ENCODE measurements around the gene ORMDL2.
A peak's percentile ranks its signal among the peaks of the same experiment; 100 is the strongest.

Gene ORMDL2

GRCh38 chr12:55817345-55818139 is at the start of gene ORMDL2, which contains the start of gene SARNP:
TSS of gene ORMDL2 (plus strand) at chr12:55818041. CDS start at chr12:55819000, 959 bp downstream.
TSS of gene SARNP (minus strand) at chr12:55817724. CDS start at chr12:55817701, 23 bp downstream.
- DNase-seq: peak; percentile 100

- peak; percentile 89 for DNase-seq
These were observed 46.1 kb upstream of the ORMDL2 start for GRCh38 chr12:55771736-55772135.

- DNase-seq: no peak
These were observed 40.0 kb upstream of the ORMDL2 start for GRCh38 chr12:55777856-55778255.

- no peak for DNase-seq
These were observed 37.2 kb upstream of the ORMDL2 start for GRCh38 chr12:55780685-55781084.

- no peak for DNase-seq
These were observed 29.3 kb upstream of the ORMDL2 start for GRCh38 chr12:55788546-55788945.

- DNase-seq: no peak
These were observed 28.7 kb upstream of the ORMDL2 start for GRCh38 chr12:55789171-55789570.

- DNase-seq: no peak
These were observed 27.9 kb upstream of the ORMDL2 start for GRCh38 chr12:55789893-55790292.

- DNase-seq: no peak
These were observed 21.9 kb upstream of the ORMDL2 start for GRCh38 chr12:55795950-55796349.

GRCh38 chr12:55797068-55797467 is 20.8 kb upstream of the ORMDL2 start:
- DNase-seq: peak; percentile 30

GRCh38 chr12:55797550-55797949 is 20.3 kb upstream of the ORMDL2 start:
- DNase-seq: no peak

GRCh38 chr12:55806982-55807381 is 10.9 kb upstream of the ORMDL2 start:
- no peak for DNase-seq

- DNase-seq: no peak
These were observed 8.6 kb upstream of the ORMDL2 start for GRCh38 chr12:55809274-55809673.

GRCh38 chr12:55812088-55812487 is 5.8 kb upstream of the ORMDL2 start:
- no peak for DNase-seq

- DNase-seq: no peak
These were observed 3.6 kb upstream of the ORMDL2 start for GRCh38 chr12:55814257-55814656.

- no peak for DNase-seq
These were observed 2.4 kb upstream of the ORMDL2 start for GRCh38 chr12:55815473-55815872.

- DNase-seq: no peak
These were observed 928 bp upstream of the ORMDL2 start for GRCh38 chr12:55816881-55817344.

GRCh38 chr12:55818140-55818728 is 393 bp downstream of the ORMDL2 start:
- DNase-seq: no peak

- no peak for DNase-seq
These were observed 1.0 kb downstream of the ORMDL2 start for GRCh38 chr12:55818886-55819285.

GRCh38 chr12:55820679-55821078 is 2.8 kb downstream of the ORMDL2 start:
- no peak for DNase-seq

GRCh38 chr12:55822228-55822627 is 4.4 kb downstream of the ORMDL2 start:
- DNase-seq: peak; percentile 29

GRCh38 chr12:55823419-55823818 is 5.6 kb downstream of the ORMDL2 start:
- no peak for DNase-seq

- no peak for DNase-seq
These were observed 6.9 kb downstream of the ORMDL2 start for GRCh38 chr12:55824726-55825125.

- DNase-seq: no peak
These were observed 10.0 kb downstream of the ORMDL2 start for GRCh38 chr12:55827806-55828205.

- DNase-seq: no peak
These were observed 10.5 kb downstream of the ORMDL2 start for GRCh38 chr12:55828357-55828756.
